ENCODE measurements around the gene SF3B3. TPM values are rescaled to one million over a fixed set of nuclear protein-coding genes. Genes with fewer than 3 reads are reported as not detected.

SF3B3 gene
- polyA plus RNA-seq, 1 of the 3 experiments (the other 2 are of a cell fraction), result 81.7 TPM

GRCh38 chr16:70534971-70535370, 11.4 kb downstream of the SF3B3 start:
- no peak overlapping the region for H3K9ac ChIP-seq
- peaks cover 41% of the 10 kb centered on the region for H4K20me1 ChIP-seq (ENCODE audit: insufficient read depth)
- DNase-seq, result no peak
- no peak overlapping the region for H3K27ac ChIP-seq (ENCODE audit: low read depth in 2 of 2, low read length in 1 of 2)
- no peak for TF ChIP-seq SMC3 (IDR thresholded peaks at IDR 0.05; ENCODE audit: low read depth, low read length)
- TF ChIP-seq RXRA (IDR thresholded peaks at IDR 0.05; ENCODE audit: borderline replicate concordance, low read depth), result no peak
- TF ChIP-seq EZH2phosphoT487 (IDR thresholded peaks at IDR 0.05; ENCODE audit: borderline replicate concordance, low read depth), result no peak
- TF ChIP-seq TEAD4 (IDR thresholded peaks at IDR 0.05; ENCODE audit: borderline replicate concordance, insufficient read depth), result no peak
- no peak for TF ChIP-seq FOSL2 (IDR thresholded peaks at IDR 0.05; ENCODE audit: borderline replicate concordance, low read depth)
- no peak for TF ChIP-seq RAD21 (IDR thresholded peaks at IDR 0.05; ENCODE audit: low read length)
- no peak for TF ChIP-seq JUND (IDR thresholded peaks at IDR 0.05)
- no peak for TF ChIP-seq YY1 (IDR thresholded peaks at IDR 0.05; ENCODE audit: low read depth)
- no peak for TF ChIP-seq ZBTB33 (IDR thresholded peaks at IDR 0.05; ENCODE audit: borderline replicate concordance, low read depth)
- no peak for TF ChIP-seq ELF1 (IDR thresholded peaks at IDR 0.05)
- no peak for TF ChIP-seq NFIC (IDR thresholded peaks at IDR 0.05; ENCODE audit: borderline replicate concordance)
- no peak for TF ChIP-seq EP300 (IDR thresholded peaks at IDR 0.05; ENCODE audit: borderline replicate concordance in 1 of 2, low read depth in 1 of 2, low read length in 1 of 2)
- TF ChIP-seq PBX3 (IDR thresholded peaks at IDR 0.05), result no peak
- TF ChIP-seq POLR2AphosphoS5 (IDR thresholded peaks at IDR 0.05; ENCODE audit: low read depth, low read length), result no peak
- TF ChIP-seq RFX5 (IDR thresholded peaks at IDR 0.05; ENCODE audit: low read length), result no peak
- TF ChIP-seq CTCF (IDR thresholded peaks at IDR 0.05), result no peak
- no peak for TF ChIP-seq FOXJ3 (CRISPR knock-in tag; IDR thresholded peaks at IDR 0.05)
- H3K36me3 ChIP-seq (replicated peaks in 1 of 2; ENCODE audit: control insufficient read depth in 1 of 2, insufficient read depth in 2 of 2, low read length in 1 of 2), result peaks cover 83 to 93% of the 10 kb centered on the region in 2 experiments
- peaks cover 100% of the 10 kb centered on the region for H3K79me2 ChIP-seq (ENCODE audit: insufficient read depth)
- WGBS (ENCODE audit: low lambda C conversion rate), result 100% methylated on average over 1 of the region's 2 CpGs
- no peaks in the 10 kb centered on the region for H3K27me3 ChIP-seq (ENCODE audit: insufficient read depth)
- no peaks in the 10 kb centered on the region for H3K4me1 ChIP-seq (ENCODE audit: control insufficient read depth in 1 of 2, insufficient read depth in 2 of 2, low read depth in 1 of 2, low read length in 1 of 2)
- H2AFZ ChIP-seq (ENCODE audit: low read depth), result no peak overlapping the region
- peaks cover 25% of the 10 kb centered on the region for H3F3A ChIP-seq (replicated peaks; ENCODE audit: insufficient read depth)
- H3K9me2 ChIP-seq, result no peaks in the 10 kb centered on the region
- no peak overlapping the region for H3K4me3 ChIP-seq (ENCODE audit: low read depth in 2 of 2, low read length in 1 of 2)
- ChIA-PET POLR2A (no interaction called here), CTCF (interaction anchor here (1.1 kb wide), 1 partner anchor 19 kb away, joined by 3 read pairs; no protein-coding TSS in a partner anchor)
- no peak overlapping the region for H3K4me2 ChIP-seq
- no peaks in the 10 kb centered on the region for H3K9me3 ChIP-seq

Data from SK-N-SH (cell line).